ENCODE measurements around the gene ZFYVE21. TPM values are rescaled to one million over a fixed set of nuclear protein-coding genes. Genes with fewer than 3 reads are reported as not detected.

ZFYVE21 gene
- total and polyA plus RNA-seq, 2 donors: 49.6 to 210 TPM

- Histone ChIP-seq H3K4me3 (ENCODE audit: low read depth, low read length) (peak overlapping the region; percentile 96), H3K36me3 (ENCODE audit: insufficient read depth) (no peaks in the 10 kb centered on the region), H3K4me1 (ENCODE audit: insufficient read depth) (no peaks in the 10 kb centered on the region), H3K27ac (ENCODE audit: low read depth) (peak overlapping the region; percentile 88)
- 2% methylated on average over 72 of the region's 72 CpGs for WGBS
- no peak for DNase-seq (ENCODE audit: extremely low spot score)
Observed at GRCh38 chr14:103716091-103716801, 636 bp downstream of the ZFYVE21 start.

GRCh38 chr14:103716899-103717411, 1.3 kb downstream of the ZFYVE21 start:
- Histone ChIP-seq H3K4me3 (ENCODE audit: low read depth, low read length) (peak overlapping the region; percentile 96), H3K27ac (ENCODE audit: low read depth) (no peak overlapping the region), H3K36me3 (ENCODE audit: insufficient read depth) (no peaks in the 10 kb centered on the region), H3K4me1 (ENCODE audit: insufficient read depth) (no peaks in the 10 kb centered on the region)
- DNase-seq (ENCODE audit: extremely low spot score): no peak
- WGBS: 77% methylated on average over 17 of the region's 17 CpGs

GRCh38 chr14:103718572-103718971, 3.0 kb downstream of the ZFYVE21 start:
- DNase-seq (ENCODE audit: extremely low spot score): no peak
- Histone ChIP-seq H3K36me3 (ENCODE audit: insufficient read depth) (no peaks in the 10 kb centered on the region), H3K4me1 (ENCODE audit: insufficient read depth) (peaks cover 3% of the 10 kb centered on the region), H3K4me3 (ENCODE audit: low read depth, low read length) (no peak overlapping the region), H3K27ac (ENCODE audit: low read depth) (no peak overlapping the region)
- WGBS: 52% methylated on average over 16 of the region's 16 CpGs

GRCh38 chr14:103719751-103720150, 4.1 kb downstream of the ZFYVE21 start:
- H3K27ac ChIP-seq (ENCODE audit: low read depth): no peak overlapping the region
- WGBS: 89% methylated on average over 8 of the region's 8 CpGs
- no peak overlapping the region for H3K4me3 ChIP-seq (ENCODE audit: low read depth, low read length)
- H3K36me3 ChIP-seq (ENCODE audit: insufficient read depth): no peaks in the 10 kb centered on the region
- peaks cover 3% of the 10 kb centered on the region for H3K4me1 ChIP-seq (ENCODE audit: insufficient read depth)
- no peak for DNase-seq (ENCODE audit: extremely low spot score)

DNA sequence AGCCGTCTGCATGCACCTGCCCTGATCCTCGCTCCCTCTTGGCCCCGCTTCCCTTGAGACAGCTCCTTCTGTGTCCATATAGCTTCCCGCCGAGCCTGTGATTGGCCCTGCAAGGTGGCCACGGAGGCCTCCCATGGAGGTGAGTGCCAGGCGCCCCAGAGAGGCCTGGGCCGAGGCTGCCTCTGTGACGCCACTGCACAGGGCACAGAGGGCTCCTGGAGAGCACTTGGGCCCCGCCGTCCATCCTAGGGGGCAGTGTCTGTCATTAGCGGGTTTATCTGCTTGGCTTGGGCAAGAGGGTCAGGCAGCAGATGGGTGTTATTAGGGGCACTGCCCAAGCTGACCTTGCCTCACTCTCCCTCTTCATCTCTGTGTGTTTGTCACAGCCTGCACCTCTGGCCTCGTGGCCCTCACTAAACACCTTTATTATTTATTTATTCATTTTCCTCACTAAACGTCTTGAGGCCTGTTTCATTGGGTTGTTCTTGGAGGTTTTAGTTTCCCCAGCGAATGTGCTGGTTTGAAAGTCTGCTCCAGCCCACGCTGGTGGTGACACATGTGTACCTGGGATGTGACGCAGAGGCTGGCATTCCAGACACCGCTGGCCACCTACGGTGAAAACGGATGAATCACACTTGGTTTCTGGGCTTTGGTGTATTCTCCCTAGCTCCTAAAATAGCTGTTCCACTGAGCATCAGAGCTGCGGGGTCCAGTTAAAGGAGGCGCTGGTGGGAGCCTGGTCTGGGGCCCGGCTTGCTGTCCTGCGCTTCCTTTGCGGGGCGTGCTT, 5.9 kb downstream of the ZFYVE21 start:
- no peak overlapping the region for H3K27ac ChIP-seq (ENCODE audit: low read depth)
- no peaks in the 10 kb centered on the region for H3K36me3 ChIP-seq (ENCODE audit: insufficient read depth)
- 88% methylated on average over 26 of the region's 26 CpGs for WGBS
- H3K4me1 ChIP-seq (ENCODE audit: insufficient read depth): peaks cover 3% of the 10 kb centered on the region
- H3K4me3 ChIP-seq (ENCODE audit: low read depth, low read length): no peak overlapping the region
- DNase-seq (ENCODE audit: extremely low spot score): no peak

DNA sequence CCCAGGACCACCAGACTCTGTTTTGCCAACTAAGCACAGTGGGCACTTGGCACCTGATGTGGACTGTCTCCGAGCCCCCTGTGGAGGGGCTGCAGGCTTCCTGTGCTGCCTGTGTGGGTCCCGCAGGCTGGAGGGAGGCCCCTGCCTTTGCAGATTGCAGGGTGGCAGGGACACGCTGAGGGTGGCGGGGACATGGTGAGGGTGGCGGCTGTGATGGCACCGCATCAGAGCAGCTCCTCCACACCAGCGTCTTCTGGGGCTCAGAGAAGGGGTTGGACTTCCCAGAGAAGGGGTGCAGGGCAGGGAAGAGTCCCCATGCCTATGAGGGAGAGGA, 8.1 kb downstream of the ZFYVE21 start:
- H3K4me3 ChIP-seq (ENCODE audit: low read depth, low read length): no peak overlapping the region

DNA sequence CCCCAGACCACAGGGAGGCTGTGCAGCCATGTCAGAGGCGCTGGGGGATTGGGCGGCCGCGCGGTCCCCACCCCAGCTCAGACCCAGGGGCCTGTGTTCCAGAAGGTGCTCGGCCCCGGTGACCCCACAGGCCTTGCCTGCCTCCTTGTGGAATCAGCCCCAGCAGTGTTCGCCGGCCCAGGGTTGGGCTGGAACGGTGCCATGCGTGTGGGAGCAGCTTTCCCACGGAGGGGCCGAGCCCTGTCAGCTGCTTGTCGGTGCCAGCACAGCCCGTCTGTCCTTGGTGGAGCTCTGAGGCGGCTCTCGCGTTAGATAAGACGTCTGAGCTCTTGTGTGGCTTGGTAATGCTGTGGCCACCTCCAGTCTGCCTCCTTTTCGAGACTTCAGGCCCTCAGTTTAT, 8.5 kb downstream of the ZFYVE21 start:
- Histone ChIP-seq H3K27ac (ENCODE audit: low read depth) (no peak overlapping the region), H3K4me3 (ENCODE audit: low read depth, low read length) (no peak overlapping the region), H3K36me3 (ENCODE audit: insufficient read depth) (no peaks in the 10 kb centered on the region), H3K4me1 (ENCODE audit: insufficient read depth) (peaks cover 3% of the 10 kb centered on the region)
- 41% methylated on average over 20 of the region's 20 CpGs for WGBS
- no peak for DNase-seq (ENCODE audit: extremely low spot score)

More for the DNA sequence above, 8.1 kb downstream of the ZFYVE21 start:
- no peak for DNase-seq (ENCODE audit: extremely low spot score)
- H3K36me3 ChIP-seq (ENCODE audit: insufficient read depth): no peaks in the 10 kb centered on the region
- 84% methylated on average over 7 of the region's 7 CpGs for WGBS
- H3K27ac ChIP-seq (ENCODE audit: low read depth): peak overlapping the region; percentile 4
- H3K4me1 ChIP-seq (ENCODE audit: insufficient read depth): peaks cover 3% of the 10 kb centered on the region

- H3K4me3 ChIP-seq (ENCODE audit: low read depth, low read length): no peak overlapping the region
- DNase-seq (ENCODE audit: extremely low spot score): no peak
- peaks cover 3% of the 10 kb centered on the region for H3K4me1 ChIP-seq (ENCODE audit: insufficient read depth)
- no peak overlapping the region for H3K27ac ChIP-seq (ENCODE audit: low read depth)
- peaks cover 2% of the 10 kb centered on the region for H3K36me3 ChIP-seq (ENCODE audit: insufficient read depth)
- 92% methylated on average over 29 of the region's 29 CpGs for WGBS
Observed at GRCh38 chr14:103725001-103725682, 9.5 kb downstream of the ZFYVE21 start.

DNA sequence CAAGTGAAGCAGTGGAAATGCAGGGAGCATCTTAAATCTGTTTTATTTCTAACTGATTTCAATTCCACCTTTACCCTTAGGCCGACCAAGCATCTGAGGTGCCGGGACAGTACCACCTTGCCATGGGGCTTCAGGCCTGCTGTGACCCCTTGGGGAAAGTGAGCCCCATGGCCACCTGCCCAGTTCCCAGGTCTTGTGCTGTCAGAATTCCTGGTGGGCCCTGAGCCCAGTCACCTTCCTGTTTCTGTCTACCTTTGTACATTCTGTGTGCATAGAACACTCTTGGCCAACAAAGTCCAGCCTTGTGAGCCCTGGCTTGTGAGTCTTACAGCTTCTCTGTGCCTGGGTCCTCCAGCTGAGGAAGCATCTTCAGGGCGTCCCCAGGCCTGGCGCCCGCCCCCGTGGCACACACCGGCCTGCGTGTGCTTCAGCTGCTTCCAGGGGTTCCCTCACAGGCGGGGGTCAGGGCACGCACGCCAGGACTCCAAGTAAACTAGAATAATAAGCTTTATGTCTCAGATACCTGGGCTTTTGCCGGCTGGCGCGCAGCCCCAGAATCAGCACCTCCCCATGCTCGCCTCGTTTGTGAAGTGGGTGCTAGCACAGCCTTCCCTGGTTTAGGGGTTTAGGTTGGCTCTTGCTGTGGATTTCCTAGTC, 10.3 kb downstream of the ZFYVE21 start:
- Histone ChIP-seq H3K4me1 (ENCODE audit: insufficient read depth) (peaks cover 3% of the 10 kb centered on the region), H3K36me3 (ENCODE audit: insufficient read depth) (peaks cover 2% of the 10 kb centered on the region), H3K4me3 (ENCODE audit: low read depth, low read length) (no peak overlapping the region), H3K27ac (ENCODE audit: low read depth) (no peak overlapping the region)
- WGBS: 93% methylated on average over 16 of the region's 16 CpGs
- no peak for DNase-seq (ENCODE audit: extremely low spot score)

GRCh38 chr14:103726474-103726873, 10.9 kb downstream of the ZFYVE21 start:
- Histone ChIP-seq H3K4me3 (ENCODE audit: low read depth, low read length) (no peak overlapping the region), H3K27ac (ENCODE audit: low read depth) (no peak overlapping the region), H3K36me3 (ENCODE audit: insufficient read depth) (peaks cover 2% of the 10 kb centered on the region), H3K4me1 (ENCODE audit: insufficient read depth) (peaks cover 3% of the 10 kb centered on the region)
- WGBS: 95% methylated on average over 18 of the region's 18 CpGs
- no peak for DNase-seq (ENCODE audit: extremely low spot score)

- no peak for DNase-seq (ENCODE audit: extremely low spot score)
- H3K27ac ChIP-seq (ENCODE audit: low read depth): no peak overlapping the region
- H3K4me3 ChIP-seq (ENCODE audit: low read depth, low read length): no peak overlapping the region
- H3K4me1 ChIP-seq (ENCODE audit: insufficient read depth): peaks cover 3% of the 10 kb centered on the region
- H3K36me3 ChIP-seq (ENCODE audit: insufficient read depth): peaks cover 2% of the 10 kb centered on the region
- WGBS: 77% methylated on average over 53 of the region's 53 CpGs
Observed at GRCh38 chr14:103727313-103727980, 11.8 kb downstream of the ZFYVE21 start.

- peaks cover 3% of the 10 kb centered on the region for H3K4me1 ChIP-seq (ENCODE audit: insufficient read depth)
- H3K27ac ChIP-seq (ENCODE audit: low read depth): no peak overlapping the region
- no peak for DNase-seq (ENCODE audit: extremely low spot score)
- H3K36me3 ChIP-seq (ENCODE audit: insufficient read depth): peaks cover 2% of the 10 kb centered on the region
- 87% methylated on average over 19 of the region's 19 CpGs for WGBS
- H3K4me3 ChIP-seq (ENCODE audit: low read depth, low read length): no peak overlapping the region
Observed at GRCh38 chr14:103728141-103728540, 12.5 kb downstream of the ZFYVE21 start.

DNA sequence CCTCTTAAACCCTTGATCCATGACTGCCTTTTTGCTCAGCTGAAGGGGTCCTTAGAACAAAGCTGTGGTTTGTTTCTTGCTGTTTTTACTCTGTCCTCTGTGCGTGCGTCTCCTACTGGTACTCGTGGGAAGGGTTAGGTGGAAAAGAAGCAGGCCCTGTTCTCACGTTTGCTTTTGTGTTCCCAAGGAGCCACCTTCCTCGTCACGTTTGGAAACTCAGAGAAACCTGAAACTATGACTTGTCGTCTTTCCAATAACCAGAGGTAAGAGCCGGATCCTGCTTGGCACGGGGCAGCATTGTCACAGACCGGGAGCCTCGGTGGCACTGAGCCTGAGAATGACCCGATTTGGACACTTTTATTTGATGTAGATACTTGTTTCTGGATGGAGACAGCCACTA, 13.1 kb downstream of the ZFYVE21 start:
- Histone ChIP-seq H3K4me1 (ENCODE audit: insufficient read depth) (no peaks in the 10 kb centered on the region), H3K27ac (ENCODE audit: low read depth) (no peak overlapping the region), H3K36me3 (ENCODE audit: insufficient read depth) (peaks cover 2% of the 10 kb centered on the region), H3K4me3 (ENCODE audit: low read depth, low read length) (no peak overlapping the region)
- WGBS: 79% methylated on average over 12 of the region's 12 CpGs
- no peak for DNase-seq (ENCODE audit: extremely low spot score)

Measured in urinary bladder (tissue), 4 donors.